Measurements from ENCODE around the gene COX10.

- no peak for TF ChIP-seq POLR2A (IDR thresholded peaks at IDR 0.05; ENCODE audit: low read length)
- no peak for TF ChIP-seq GATA1 (IDR thresholded peaks at IDR 0.05; ENCODE audit: low read depth, low read length)
These were observed 137.6 kb downstream of the COX10 start for GRCh38 chr17:14206891-14207290.

Measured in erythroblast (primary cell).